HCT116 (cell line): ENCODE data around the gene HIC1.

ENCODE experiments used
- ATF3 ChIP-seq: IDR thresholded peaks from 2 replicates; pipeline ENCODE4 v1.6.1; 2012
- CEBPB ChIP-seq: IDR thresholded peaks from 2 replicates; pipeline ENCODE4 v1.6.1; 2012; ENCODE audit warnings: low read depth
- EGR1 ChIP-seq: IDR thresholded peaks from 2 replicates; pipeline ENCODE4 v1.6.1; 2012; ENCODE audit warnings: low read depth
- EZH2 ChIP-seq: fragments of 200-600 bp; sonication (generic); IDR thresholded peaks from 2 replicates; pipeline ENCODE4 v1.6.1; 2017; ENCODE audit warnings: antibody characterized with exemption, mixed run types
- MAX ChIP-seq: IDR thresholded peaks from 2 replicates; pipeline ENCODE4 v1.6.1; 2012
- POLR2A ChIP-seq: IDR thresholded peaks from 2 replicates; pipeline ENCODE4 v1.7.0; 2011; ENCODE audit warnings: borderline replicate concordance; ENCODE audit not compliant: insufficient read depth, insufficient read length; ENCODE audit errors: extremely low read depth
- POLR2AphosphoS5 ChIP-seq: IDR thresholded peaks from 2 replicates; pipeline ENCODE4 v1.6.1; 2011; ENCODE audit warnings: mild to moderate bottlenecking, low read depth, low read length, moderate library complexity
- RAD21 ChIP-seq: IDR thresholded peaks from 2 replicates; pipeline ENCODE4 v1.6.1; 2012; ENCODE audit warnings: low read depth, mild to moderate bottlenecking
- TCF7L2 ChIP-seq: IDR thresholded peaks from 2 replicates; pipeline ENCODE4 v1.7.0; 2011; ENCODE audit warnings: borderline replicate concordance, inconsistent platforms; ENCODE audit not compliant: insufficient read depth, insufficient read length; ENCODE audit errors: extremely low read depth
- YY1 ChIP-seq: IDR thresholded peaks from 2 replicates; pipeline ENCODE4 v1.6.1; 2011; ENCODE audit warnings: low read length, low read depth, moderate library complexity, mild to moderate bottlenecking; ENCODE audit not compliant: insufficient replicate concordance; ENCODE audit errors: extremely low read depth
- TF ChIP-seq, protein P1 (sequence below), 3 experiments: fragments of 200-600 bp in 1 of 3; sonication (generic) in 1 of 3; IDR thresholded peaks in 2 of 3; conservative IDR thresholded peaks in 1 of 3; 2 replicates each; pipeline ENCODE4 v1.5.1; 2012 to 2017; ENCODE audit warnings: low read depth in 2 of 3, low read length in 2 of 3, antibody characterized with exemption in 1 of 3, borderline replicate concordance in 1 of 3, control low read depth in 1 of 3, mild to moderate bottlenecking in 1 of 3, mixed read lengths in 1 of 3, mixed run types in 1 of 3, moderate library complexity in 1 of 3; ENCODE audit not compliant: insufficient read depth in 1 of 3
- TF ChIP-seq, protein P2 (sequence below): IDR thresholded peaks from 2 replicates; pipeline ENCODE4 v1.6.1; 2012; ENCODE audit warnings: low read depth
- TF ChIP-seq, protein P3 (sequence below): IDR thresholded peaks from 2 replicates; pipeline ENCODE4 v1.6.1; 2011; ENCODE audit warnings: mild to moderate bottlenecking, low read length, moderate library complexity; ENCODE audit not compliant: insufficient replicate concordance; ENCODE audit errors: extremely low read depth

GRCh38 chr17:2062571-2063183 lies 7.8 kb downstream of the HIC1 start:
- TF ChIP-seq EZH2 (no peak), RAD21 (no peak), POLR2A (no peak), CEBPB (no peak), EGR1 (no peak), MAX (no peak), ATF3 (no peak), POLR2AphosphoS5 (no peak), TCF7L2 (no peak), YY1 (no peak)
- TF ChIP-seq, protein P1, sequence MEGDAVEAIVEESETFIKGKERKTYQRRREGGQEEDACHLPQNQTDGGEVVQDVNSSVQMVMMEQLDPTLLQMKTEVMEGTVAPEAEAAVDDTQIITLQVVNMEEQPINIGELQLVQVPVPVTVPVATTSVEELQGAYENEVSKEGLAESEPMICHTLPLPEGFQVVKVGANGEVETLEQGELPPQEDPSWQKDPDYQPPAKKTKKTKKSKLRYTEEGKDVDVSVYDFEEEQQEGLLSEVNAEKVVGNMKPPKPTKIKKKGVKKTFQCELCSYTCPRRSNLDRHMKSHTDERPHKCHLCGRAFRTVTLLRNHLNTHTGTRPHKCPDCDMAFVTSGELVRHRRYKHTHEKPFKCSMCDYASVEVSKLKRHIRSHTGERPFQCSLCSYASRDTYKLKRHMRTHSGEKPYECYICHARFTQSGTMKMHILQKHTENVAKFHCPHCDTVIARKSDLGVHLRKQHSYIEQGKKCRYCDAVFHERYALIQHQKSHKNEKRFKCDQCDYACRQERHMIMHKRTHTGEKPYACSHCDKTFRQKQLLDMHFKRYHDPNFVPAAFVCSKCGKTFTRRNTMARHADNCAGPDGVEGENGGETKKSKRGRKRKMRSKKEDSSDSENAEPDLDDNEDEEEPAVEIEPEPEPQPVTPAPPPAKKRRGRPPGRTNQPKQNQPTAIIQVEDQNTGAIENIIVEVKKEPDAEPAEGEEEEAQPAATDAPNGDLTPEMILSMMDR (IDR thresholded peaks at IDR 0.05 in 2 of 3, conservative IDR thresholded peaks at IDR 0.05 in 1 of 3; ENCODE audit: borderline replicate concordance in 1 of 3, insufficient read depth in 1 of 3, low read depth in 2 of 3, low read length in 2 of 3): no peak
- TF ChIP-seq, protein P2, sequence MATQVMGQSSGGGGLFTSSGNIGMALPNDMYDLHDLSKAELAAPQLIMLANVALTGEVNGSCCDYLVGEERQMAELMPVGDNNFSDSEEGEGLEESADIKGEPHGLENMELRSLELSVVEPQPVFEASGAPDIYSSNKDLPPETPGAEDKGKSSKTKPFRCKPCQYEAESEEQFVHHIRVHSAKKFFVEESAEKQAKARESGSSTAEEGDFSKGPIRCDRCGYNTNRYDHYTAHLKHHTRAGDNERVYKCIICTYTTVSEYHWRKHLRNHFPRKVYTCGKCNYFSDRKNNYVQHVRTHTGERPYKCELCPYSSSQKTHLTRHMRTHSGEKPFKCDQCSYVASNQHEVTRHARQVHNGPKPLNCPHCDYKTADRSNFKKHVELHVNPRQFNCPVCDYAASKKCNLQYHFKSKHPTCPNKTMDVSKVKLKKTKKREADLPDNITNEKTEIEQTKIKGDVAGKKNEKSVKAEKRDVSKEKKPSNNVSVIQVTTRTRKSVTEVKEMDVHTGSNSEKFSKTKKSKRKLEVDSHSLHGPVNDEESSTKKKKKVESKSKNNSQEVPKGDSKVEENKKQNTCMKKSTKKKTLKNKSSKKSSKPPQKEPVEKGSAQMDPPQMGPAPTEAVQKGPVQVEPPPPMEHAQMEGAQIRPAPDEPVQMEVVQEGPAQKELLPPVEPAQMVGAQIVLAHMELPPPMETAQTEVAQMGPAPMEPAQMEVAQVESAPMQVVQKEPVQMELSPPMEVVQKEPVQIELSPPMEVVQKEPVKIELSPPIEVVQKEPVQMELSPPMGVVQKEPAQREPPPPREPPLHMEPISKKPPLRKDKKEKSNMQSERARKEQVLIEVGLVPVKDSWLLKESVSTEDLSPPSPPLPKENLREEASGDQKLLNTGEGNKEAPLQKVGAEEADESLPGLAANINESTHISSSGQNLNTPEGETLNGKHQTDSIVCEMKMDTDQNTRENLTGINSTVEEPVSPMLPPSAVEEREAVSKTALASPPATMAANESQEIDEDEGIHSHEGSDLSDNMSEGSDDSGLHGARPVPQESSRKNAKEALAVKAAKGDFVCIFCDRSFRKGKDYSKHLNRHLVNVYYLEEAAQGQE: no peak
- TF ChIP-seq, protein P3, sequence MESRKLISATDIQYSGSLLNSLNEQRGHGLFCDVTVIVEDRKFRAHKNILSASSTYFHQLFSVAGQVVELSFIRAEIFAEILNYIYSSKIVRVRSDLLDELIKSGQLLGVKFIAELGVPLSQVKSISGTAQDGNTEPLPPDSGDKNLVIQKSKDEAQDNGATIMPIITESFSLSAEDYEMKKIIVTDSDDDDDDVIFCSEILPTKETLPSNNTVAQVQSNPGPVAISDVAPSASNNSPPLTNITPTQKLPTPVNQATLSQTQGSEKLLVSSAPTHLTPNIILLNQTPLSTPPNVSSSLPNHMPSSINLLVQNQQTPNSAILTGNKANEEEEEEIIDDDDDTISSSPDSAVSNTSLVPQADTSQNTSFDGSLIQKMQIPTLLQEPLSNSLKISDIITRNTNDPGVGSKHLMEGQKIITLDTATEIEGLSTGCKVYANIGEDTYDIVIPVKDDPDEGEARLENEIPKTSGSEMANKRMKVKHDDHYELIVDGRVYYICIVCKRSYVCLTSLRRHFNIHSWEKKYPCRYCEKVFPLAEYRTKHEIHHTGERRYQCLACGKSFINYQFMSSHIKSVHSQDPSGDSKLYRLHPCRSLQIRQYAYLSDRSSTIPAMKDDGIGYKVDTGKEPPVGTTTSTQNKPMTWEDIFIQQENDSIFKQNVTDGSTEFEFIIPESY: no peak
